Femur (tissue), 1 donor: ENCODE measurements around the gene ASXL2.
"Not testable (repeated sequence)": the region's sequence is repeated elsewhere in the genome, so short reads cannot be mapped to it uniquely, and the experiment has no call there.

Source experiments
- DNase-seq: peaks from one replicate; pipeline ENCODE4 v3.0.0-alpha.2; 2017

The ASXL2 gene

GRCh38 chr2:25878361-25879132, at the start of gene ASXL2:
Gene ASXL2 (minus strand): TSS chr2:25878487. CDS start chr2:25878222, 265 bp downstream.
- peak; percentile 98 for DNase-seq

DNA sequence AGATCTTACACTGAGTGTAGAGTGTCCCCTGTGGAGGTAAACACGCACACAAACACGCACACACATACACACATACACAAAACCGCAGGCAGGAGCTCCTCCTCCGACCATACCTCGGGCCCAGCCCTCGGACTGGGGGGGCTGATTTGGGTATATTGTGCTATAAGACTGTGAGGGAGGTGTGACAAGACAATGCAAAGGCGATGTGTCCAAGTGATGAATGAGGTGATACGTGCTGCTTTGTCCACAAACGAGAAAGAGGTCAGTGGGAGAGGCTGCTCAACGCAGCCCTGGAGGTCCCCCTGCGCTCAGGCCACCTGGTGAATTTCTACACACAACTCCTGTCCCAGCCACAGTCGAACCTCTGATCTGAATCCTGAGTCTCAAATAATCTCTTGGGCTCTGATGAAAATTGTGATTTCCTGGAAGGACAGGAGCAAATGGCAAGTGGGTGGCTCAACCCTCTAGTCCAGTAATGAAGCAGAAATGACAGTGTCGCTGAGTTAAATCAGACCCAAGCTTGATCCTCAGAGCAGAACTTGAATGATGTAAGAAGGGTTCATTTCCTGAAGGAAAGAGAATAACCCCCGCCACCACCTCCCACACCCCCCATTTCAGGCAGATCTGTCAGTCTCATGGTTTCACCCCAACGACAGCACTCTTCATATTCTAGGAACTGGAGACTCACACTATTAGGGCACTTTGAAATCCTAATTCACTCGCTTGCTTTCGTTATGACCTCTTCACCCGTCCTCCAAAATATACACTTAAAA, 48.9 kb upstream of the ASXL2 start:
- DNase-seq, result no peak

DNA sequence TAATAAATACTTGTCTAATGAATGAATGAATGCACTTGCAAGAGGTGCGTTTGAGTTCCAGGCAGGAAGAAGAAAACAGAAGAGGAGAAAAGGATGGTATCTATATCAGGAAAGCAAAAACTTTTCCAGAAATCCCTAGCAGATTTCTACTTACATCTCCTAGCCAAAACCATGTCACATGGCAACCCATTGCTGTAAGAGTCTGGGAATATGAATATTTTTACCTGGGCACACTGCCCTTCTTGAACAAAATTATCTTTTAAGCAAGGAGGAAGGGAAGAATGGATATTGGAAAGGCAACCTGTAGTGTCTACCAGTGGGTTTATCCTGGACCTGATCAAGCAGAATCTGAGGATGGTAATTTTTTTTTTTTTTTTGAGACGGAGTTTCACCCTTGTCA, 44.2 kb upstream of the ASXL2 start:
- no peak for DNase-seq

- DNase-seq, result no peak
Observed at GRCh38 chr2:25920786-25921415, 42.6 kb upstream of the ASXL2 start.

DNA sequence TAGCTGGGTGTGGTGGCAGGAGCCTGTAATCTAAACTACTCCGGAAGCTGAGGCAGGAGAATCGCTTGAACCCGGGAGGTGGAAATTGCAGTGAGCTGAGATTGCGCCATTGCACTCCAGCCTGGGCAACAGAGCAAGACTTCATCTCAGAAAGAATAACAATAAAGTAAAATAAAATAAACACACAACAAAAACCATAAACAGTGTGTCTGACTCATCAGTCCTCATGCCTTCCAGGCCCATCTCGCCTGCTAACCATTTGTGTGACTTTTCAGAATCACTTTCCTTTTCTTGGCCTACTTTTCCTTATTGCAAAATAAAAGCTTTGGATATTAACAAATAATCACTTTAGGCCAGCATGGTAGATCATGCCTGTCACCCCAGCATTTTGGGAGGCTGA, 42.0 kb upstream of the ASXL2 start:
- DNase-seq, result no peak

GRCh38 chr2:25917832-25918231, 39.5 kb upstream of the ASXL2 start:
- no peak for DNase-seq

DNA sequence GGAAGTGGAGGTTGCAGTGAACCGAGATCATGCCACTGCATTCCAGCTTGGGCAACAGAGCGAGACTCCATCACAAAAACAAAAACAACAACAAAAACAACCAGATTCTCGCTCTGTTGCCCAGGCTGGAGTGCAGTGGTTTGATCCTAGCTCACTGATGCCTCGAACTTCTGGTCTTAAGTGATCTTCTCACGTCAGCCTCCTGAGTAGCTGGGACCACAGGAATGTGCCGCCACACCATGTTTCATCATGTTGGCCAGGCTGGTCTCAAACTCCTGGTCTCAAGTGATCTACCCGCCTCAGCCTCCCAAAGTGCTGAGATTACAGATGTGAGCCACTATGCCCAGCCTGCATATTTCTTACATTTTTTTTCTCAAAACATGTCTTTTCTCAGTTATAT, 39.1 kb upstream of the ASXL2 start:
- DNase-seq, result not testable (repeated sequence)

DNA sequence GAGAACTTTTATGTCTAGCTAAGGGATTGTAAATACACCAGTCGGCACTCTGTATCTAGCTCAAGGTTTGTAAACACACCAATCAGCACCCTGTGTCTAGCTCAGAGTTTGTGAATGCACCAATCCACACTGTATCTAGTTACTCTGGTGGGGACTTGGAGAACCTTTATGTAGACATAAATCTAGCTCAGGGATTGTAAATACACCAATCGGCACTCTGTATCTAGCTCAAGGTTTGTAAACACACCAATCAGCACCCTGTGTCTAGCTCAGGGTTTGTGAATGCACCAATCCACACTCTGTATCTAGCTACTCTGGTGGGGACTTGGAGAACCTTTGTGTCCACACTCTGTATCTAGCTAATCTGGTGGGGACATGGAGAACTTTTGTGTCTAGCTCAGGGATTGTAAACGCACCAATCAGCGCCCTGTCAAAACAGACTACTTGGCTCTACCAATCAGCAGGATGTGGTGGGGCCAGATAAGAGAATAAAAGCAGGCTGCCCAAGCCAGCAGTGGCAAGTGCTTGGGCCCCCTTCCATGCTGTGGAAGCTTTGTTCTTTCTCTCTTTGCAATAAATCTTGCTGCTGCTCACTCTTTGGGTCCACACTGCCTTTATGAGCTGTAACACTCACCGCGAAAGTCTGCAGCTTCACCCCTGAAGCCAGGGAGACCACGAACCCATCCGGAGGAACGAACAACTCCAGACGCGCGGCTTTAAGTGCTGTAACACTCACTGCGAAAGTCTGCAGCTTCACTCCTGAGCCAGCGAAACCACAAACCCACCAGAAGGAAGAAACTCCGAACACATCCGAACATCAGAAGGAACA, 37.9 kb upstream of the ASXL2 start:
- not testable (repeated sequence) for DNase-seq

DNA sequence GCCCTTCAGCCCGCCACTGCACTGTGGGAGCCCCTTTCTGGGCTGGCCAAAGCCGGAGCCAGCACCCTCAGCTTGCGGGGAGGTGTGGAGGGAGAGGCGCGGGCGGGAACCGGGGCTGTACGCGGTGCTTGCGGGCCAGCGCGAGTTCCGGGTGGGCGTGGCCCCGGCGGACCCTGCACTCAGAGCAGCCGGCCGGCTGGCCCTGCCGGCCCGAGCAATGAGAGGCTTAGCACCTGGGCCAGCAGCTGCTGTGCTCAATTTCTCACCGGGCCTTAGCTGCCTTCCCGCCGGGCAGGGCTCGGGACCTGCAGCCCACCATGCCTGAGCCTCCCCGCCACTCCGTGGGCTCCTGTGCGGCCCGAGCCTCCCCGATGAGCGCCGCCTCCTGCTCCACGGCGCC, 37.1 kb upstream of the ASXL2 start:
- not testable (repeated sequence) for DNase-seq

GRCh38 chr2:25913696-25913973, 35.3 kb upstream of the ASXL2 start:
- DNase-seq, result not testable (repeated sequence)

DNA sequence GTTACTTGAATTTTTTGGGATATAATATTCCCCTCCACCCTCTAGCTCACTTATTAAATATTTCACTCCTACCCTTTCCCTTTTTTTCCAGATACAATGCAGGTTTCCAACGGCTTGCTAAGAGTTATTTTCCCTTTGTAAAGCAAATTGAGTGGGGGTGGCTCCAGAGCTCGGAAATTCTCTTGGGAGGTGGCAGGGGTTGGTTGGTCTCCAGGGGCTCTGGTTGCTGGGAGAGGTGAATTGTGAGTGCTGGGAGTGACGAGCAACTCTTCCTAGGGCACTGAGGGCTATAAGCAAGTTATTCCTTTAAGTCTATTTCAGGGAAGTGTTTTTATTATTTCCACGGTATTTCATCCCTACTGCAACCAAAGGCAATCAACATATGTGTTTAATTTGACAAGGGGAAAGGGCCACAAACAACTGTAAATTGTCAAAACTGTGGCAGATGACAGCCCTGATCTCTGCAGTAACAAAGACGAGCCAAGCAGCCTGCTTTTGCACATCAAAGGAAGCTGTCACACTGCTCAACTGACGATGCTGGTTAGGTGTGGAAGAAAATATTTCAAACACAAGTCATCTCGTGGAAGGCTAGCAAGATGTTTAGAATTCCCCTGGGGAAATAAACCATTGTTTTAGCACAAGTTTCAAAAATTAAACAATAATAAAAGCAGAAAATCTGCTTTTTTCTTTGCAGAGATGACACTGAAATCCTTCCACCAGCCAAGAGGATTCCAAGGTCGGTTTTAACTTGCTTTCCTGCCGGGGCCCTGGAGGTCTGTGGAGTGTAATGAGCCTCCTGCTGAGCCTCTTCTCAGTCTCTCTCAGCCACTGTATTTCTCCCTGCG, 34.8 kb upstream of the ASXL2 start:
- no peak for DNase-seq

GRCh38 chr2:25909574-25909973, 31.3 kb upstream of the ASXL2 start:
- DNase-seq, result not testable (repeated sequence)

- DNase-seq, result no peak
Observed at GRCh38 chr2:25905126-25905525, 26.8 kb upstream of the ASXL2 start.

- no peak for DNase-seq
Observed at GRCh38 chr2:25903216-25903776, 25.0 kb upstream of the ASXL2 start.

DNA sequence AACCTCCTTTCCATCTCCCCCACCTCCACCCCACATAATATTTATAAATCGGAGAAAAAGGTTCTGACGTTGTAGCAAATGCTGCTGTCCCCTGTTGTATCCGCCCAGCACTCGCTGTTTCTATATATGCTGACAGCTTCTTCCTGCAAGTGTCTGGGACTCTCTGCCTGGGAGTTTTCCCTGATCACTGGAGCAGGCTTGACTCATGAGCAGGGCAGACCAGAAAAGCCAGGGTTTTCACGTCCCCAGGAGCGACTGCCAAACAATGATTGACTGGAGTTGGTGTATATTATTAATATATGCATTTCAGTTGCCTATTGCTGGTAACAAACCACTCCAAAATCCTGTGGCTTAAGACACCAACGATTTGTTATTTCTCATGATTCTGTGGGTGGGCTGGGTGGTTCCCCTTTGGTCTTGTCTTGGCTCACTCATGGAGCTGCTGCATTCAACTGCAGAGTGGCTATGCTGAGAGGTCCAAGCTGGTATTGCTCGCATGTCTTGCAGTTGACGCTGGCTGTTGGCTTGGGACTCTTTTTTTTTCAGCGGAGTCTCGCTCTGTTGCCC, 21.2 kb upstream of the ASXL2 start:
- peak; percentile 21 for DNase-seq

DNA sequence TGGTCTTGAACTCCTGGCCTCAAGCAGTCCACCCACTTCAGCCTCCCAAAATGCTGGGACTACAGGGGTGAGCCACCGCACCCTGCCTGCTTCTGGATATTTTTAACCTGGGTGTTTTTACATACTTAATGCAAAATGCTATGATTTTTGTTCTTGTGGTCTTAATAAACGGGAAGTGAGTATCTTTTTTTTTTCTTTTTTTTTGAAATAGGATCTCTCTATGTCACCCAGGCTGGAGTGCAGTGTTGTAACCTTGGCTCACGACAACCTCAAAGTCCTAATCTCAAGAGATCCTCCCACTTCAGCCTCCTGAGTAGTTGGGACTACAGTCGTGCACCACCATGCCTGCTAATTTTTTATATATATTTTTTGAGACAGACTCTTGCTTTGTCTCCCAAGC, 19.2 kb upstream of the ASXL2 start:
- no peak for DNase-seq

GRCh38 chr2:25896308-25896707, 18.0 kb upstream of the ASXL2 start:
- DNase-seq, result not testable (repeated sequence)

GRCh38 chr2:25895610-25896009, 17.3 kb upstream of the ASXL2 start:
- no peak for DNase-seq

DNA sequence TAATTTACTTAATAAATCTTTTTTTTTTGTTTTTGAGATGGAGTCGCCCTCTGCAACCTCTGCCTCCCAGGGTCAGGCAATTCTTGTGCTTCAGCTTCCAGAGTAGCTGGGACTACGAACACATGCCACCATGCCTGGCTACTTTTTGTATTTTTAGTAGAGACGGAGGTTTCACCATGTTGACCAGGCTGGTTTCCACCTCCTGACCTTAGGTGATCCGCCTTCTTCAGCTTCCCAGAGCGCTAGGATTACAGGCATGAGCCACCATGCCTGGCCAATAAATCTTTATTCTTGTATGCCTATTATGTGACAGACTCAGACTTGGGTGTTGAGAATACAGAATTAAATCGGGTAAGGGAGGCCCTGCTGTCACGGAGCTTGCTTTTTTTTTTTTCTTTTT, 16.7 kb upstream of the ASXL2 start:
- DNase-seq, result no peak

GRCh38 chr2:25894135-25894830, 16.0 kb upstream of the ASXL2 start:
- DNase-seq, result peak; percentile 36

- no peak for DNase-seq
Observed at GRCh38 chr2:25891672-25892071, 13.4 kb upstream of the ASXL2 start.
